Activated CD8-positive, alpha-beta memory T cell treated with anti-CD3 and anti-CD28 coated beads, Interleukin-2, amount 50 U/mL, for 4 hours (primary cell): ENCODE measurements around the gene CT47A1.
"Not testable (repeated sequence)": the region's sequence is repeated elsewhere in the genome, so short reads cannot be mapped to it uniquely, and the experiment has no call there.

ENCODE experiments used
- DNase-seq: peaks from one replicate; pipeline ENCODE4 v3.0.0-alpha.2; 2020

Gene CT47A1

GRCh38 chrX:120985660-120986059 lies at the start of gene CT47A1:
TSS of gene CT47A1 (minus strand) at chrX:120985760. CDS start at chrX:120985529, 231 bp downstream.
- not testable (repeated sequence) for DNase-seq

- DNase-seq, result no peak
These were observed 47.0 kb upstream of the CT47A1 start for GRCh38 chrX:121032531-121032930.

- DNase-seq, result no peak
These were observed 44.5 kb upstream of the CT47A1 start for GRCh38 chrX:121030083-121030482.

GRCh38 chrX:121028419-121028818 lies 42.9 kb upstream of the CT47A1 start:
- DNase-seq, result no peak

GRCh38 chrX:121014826-121015225 lies 29.3 kb upstream of the CT47A1 start:
- no peak for DNase-seq

GRCh38 chrX:121013897-121014455 lies 28.4 kb upstream of the CT47A1 start:
- DNase-seq, result no peak

- no peak for DNase-seq
These were observed 25.7 kb upstream of the CT47A1 start for GRCh38 chrX:121011254-121011653.

GRCh38 chrX:121010218-121010617 lies 24.7 kb upstream of the CT47A1 start:
- no peak for DNase-seq

- DNase-seq, result no peak
These were observed 24.2 kb upstream of the CT47A1 start for GRCh38 chrX:121009764-121010163.

GRCh38 chrX:121008920-121009319 lies 23.4 kb upstream of the CT47A1 start:
- DNase-seq, result no peak

- DNase-seq, result no peak
These were observed 15.0 kb upstream of the CT47A1 start for GRCh38 chrX:121000589-121000988.

- no peak for DNase-seq
These were observed 13.9 kb upstream of the CT47A1 start for GRCh38 chrX:120999413-120999812.

GRCh38 chrX:120956500-120956899 lies 29.1 kb downstream of the CT47A1 start, which contains the start of gene CT47A7:
TSS of gene CT47A7 (minus strand) at chrX:120956600. CDS start at chrX:120956345, 255 bp downstream.
- DNase-seq, result not testable (repeated sequence)
